Measurements from ENCODE around the gene ZSCAN2. TPM values are rescaled to one million over a fixed set of nuclear protein-coding genes. Genes with fewer than 3 reads are reported as not detected.
"Not testable (repeated sequence)": the region's sequence is repeated elsewhere in the genome, so short reads cannot be mapped to it uniquely, and the experiment has no call there.

Gene ZSCAN2
- polyA plus RNA-seq (ENCODE audit: insufficient read length): 14.0 TPM

DNA sequence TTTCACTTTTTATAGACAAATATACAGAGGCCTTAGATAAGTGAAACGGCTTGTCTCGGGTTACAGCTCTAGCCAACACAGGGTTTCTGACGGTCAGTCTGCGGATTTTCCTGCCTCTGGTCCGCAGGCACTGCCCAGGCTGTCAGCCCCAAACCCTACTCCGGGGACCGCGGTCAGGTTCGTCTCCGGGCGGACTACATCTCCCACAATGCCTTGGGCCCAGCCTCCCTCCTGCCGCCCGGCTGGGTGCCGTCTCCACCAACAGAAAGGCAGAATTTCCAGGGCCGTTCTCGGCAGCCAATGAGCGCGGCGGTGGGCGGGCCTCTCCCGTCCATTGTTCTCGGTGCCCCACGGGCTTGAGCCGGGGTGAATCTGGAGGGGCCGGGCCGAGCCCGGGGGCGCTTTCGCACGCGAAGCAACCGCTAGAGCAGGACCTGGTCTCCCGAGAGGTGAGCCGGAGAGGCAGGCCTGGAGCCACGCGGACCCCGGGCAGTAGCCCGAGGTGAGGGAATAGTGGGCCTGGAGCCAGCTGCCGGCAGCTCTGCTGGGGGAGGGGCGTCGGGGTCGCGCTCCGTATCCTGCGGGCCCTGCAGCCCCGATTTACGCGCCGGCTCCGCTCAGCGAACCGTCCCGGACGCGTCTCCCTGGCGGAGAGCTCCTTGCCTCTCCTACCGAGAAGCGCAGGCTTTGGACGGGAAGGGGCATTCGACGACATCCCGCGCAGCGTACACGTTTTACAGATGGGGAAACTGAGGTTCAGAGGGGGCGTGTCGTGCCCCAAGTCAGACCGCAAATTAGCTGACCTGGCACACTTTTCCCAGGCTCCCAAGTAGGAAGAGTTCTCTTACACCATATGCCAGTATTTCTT lies at the start of gene ZSCAN2:
ZSCAN2 (plus strand) TSS at position 323 of the 868 bp plus-strand sequence. CDS start 2,919 bp downstream, outside the sequence.
- peak; percentile 96 for DNase-seq

DNA sequence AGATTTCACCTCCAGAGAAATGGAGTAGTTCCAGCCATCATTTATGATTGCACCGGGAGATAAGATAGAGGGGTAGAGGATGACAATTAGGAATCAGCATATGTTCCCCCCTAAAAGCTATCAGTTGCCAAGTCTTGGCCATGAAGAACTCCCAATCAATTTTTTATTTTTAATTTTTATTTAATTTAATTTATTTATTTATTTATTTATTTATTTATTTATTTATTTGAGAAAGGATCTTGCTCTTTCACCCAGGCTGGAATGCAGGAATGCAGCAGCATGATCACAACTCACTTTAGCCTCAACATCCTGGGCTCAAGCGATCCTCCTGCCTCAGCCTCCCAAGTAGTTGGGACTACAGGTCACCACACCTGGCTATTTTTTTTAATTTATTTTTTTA lies 49.2 kb upstream of the ZSCAN2 start:
- DNase-seq: not testable (repeated sequence)

DNA sequence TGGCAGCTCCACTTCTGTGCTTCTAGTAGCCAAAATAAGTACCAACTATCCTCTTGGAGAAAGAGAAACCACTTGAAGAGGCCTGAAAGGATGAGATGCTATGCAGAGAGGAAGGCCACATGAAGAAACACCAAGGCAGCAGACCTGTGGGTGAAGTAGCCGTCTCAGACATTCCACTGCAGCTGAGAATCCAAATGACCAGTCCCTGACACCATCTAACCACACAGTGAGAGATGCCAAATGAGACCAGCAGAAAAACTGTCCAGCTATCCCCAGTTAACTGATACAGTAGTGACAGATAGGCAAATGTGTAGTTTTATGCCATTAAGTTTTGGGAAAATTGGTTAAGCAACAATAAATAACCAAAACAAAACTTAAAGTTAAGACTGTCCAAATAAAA lies 47.9 kb upstream of the ZSCAN2 start:
- DNase-seq: no peak

DNA sequence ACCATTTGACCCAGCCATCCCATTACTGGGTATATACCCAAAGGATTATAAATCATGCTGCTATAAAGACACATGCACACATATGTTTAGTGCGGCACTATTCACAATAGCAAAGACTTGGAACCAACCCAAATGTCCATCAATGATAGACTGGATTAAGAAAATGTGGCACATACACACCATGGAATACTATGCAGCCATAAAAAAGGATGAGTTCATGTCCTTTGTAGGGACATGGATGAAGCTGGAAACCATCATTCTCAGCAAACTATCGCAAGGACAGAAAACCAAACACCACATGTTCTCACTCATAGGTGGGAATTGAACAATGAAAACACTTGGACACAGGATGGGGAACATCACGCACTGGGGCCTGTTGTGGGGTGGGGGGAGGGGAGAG lies 44.1 kb upstream of the ZSCAN2 start:
- DNase-seq: not testable (repeated sequence)

DNA sequence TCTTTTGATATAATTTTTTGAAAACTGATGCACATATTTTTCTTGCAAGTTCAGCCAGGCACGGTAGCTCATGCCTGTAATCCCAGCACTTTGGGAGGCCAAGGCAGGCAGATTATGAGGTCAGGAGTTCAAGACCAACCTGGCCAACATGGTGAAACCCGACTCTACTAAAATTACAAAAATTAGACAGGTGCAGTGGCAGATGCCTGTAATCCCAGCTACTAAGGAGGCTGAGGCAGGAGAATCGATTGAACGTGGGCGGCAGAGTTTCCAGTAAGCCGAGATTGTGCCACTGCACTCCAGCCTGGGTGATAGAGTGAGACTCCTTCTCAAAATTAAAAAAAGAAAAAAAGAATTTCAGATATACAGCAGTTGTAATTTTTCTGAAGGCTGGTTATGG lies 32.8 kb upstream of the ZSCAN2 start:
- DNase-seq: not testable (repeated sequence)

DNA sequence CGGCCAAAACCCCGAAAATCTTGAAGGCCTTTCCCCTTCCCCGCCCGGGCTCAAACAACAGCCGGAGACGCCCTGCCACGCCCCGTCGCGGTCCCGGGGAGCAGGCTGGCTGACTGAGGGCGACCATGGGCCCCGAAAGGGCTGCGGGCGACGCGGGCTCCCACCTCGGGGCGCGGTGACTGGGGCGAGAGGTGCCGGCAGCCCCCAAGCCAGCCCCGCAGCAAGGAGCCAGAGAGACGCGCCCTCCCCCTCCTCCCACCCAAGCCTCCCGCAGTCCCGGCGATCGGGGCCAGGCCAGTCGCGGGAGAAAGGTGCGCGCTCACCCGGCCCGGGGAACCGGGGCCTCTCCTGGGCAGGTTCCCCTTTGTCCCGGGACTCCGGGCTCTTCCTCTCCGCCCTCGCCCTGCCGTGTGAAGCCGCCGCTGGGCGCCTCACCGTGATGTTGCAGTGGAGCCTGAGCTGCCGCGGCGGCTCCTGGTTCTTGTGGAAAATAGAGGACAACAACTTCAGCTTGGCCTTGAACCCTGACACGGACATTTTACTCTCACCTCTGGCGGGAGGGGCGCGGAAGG lies 30.6 kb upstream of the ZSCAN2 start:
- peak; percentile 44 for DNase-seq

DNA sequence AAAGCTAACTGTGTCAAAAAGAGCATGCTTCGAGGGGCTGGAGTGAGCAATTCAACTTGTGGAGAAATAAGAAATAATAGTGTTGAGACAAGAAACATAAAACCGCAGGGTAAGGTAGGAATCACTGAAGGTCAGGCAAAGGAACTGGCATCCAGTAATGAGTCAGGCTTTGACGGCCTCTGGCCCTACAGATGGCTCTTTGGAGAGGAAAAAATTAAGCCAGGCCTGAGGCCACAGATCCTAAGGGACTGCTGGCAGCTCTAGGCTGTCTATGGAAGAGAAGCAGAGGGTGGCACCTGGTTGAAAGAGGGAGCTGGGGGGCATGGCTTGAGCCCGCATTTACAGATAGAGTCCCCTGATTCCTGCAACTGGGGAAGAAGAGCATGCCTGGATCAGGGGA lies 28.6 kb upstream of the ZSCAN2 start:
- no peak for DNase-seq

DNA sequence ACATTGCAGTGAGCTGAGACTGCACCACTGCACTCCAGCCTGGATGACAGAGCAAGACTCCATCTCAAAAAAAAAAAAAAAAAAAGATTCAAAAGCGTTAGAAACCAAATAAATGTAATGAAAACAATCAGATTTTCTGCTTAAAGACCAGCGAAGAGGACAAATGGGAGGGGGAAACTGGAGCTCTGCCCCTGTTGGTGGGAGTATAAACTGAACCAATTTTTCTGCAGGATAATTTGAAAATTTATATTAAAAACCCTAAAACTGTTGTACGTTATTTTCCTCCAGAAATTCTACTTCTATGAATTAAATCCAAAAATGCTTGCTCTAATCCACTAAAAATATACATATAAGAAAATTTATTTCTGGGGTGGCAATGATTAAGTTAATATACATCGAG lies 25.3 kb upstream of the ZSCAN2 start:
- no peak for DNase-seq

DNA sequence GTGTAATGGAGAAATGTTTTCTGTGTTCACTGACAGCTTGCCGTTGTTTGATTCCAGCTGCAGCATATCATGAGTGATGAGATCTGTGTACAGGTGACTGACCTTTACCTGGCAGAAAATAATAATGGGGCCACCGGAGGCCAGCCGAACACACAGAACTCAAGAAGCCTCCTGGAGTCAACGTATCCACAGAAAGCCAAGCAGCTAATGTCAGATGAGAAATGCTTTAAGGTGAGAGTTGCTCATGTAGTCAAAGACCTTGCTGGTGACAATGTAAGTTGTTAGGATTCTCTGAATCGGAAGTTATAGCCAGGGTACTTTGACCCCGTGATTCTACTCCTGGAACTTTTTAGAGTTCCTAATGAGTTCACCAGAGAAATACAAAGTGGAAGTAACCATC lies 22.9 kb upstream of the ZSCAN2 start:
- DNase-seq: not testable (repeated sequence)

DNA sequence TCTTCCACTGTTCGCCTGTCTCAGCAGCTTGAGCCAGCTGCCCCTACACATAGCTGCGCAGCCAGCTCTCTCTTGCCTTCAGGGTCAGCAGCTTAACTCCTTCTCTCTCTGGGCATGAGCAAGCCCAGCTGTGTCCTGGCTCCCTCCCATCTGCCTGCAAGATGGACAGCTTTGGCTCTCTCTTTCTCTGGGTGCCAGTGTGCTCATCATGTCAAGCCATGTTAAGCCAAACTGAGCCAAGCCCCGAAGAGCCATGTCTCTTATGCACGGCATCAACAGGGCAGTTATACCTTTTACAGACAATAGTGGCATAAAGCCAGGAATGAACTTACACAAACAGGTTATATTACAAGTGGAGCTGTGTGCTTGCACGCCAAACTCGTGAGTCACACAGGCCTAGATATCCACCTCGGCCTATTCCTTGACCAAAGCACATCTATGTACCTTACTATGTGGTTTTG lies 21.5 kb upstream of the ZSCAN2 start:
- DNase-seq: not testable (repeated sequence)

DNA sequence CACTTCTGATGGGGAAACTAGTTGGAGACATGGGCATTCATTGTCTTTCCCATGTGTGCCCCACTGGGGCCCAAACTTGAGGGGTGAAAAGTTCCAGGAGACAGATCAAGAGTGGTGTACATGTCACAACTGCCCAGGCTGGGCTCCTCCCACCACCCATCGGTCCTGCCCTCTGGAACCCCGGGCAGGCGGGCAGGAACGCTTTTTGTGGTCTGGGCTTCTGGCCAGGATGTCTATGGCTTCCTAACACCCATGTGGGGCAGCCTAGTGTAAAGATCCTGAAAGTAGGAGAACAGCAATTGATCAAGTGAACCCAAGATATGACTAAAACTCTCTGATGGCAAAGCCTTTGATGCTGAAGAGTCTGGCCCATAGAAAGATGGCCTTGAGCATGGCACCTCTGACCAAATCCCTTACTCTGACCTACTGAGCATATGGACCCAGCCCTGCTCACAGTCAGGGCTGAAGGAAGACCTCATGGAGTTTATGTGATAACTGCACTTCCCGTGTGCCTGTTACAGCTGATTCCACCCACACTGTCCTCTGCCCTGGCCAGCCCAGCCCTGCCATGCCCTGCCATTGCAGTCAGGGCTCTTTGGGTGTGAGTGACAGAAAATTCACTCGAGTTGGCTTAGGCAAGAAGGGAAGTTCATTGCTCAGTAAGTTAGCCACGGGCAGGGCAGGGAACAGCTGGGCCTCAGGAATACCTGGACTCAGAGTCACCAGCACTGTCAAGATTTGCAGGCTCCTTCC lies 19.0 kb upstream of the ZSCAN2 start:
- not testable (repeated sequence) for DNase-seq

DNA sequence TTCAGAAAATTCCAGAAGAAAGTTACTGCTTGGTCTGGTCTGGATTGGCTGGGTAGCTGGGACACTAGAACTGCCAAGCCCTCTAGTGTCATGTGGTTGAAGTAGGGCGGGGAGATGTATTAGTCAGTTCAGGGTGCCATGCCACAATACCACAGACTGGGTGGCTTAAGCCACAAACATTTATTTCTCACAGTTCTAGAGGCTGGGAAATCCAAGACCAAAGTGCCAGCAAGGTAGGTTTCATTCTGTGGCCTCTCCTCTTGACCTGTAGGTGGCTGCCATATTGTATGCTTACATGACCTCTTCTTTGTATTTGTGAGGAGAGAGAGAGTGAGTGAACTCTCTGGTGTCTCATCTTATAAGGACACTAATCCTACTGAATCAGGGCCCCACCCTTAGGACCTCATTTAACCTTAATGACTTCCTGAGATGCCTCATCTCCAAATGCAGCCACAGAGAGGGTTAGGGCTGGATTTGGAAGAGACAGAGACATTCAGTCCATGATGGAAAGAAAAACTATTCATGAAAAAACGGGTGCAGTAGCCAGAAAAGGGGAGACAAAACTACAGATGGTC lies 18.1 kb upstream of the ZSCAN2 start:
- no peak for DNase-seq

DNA sequence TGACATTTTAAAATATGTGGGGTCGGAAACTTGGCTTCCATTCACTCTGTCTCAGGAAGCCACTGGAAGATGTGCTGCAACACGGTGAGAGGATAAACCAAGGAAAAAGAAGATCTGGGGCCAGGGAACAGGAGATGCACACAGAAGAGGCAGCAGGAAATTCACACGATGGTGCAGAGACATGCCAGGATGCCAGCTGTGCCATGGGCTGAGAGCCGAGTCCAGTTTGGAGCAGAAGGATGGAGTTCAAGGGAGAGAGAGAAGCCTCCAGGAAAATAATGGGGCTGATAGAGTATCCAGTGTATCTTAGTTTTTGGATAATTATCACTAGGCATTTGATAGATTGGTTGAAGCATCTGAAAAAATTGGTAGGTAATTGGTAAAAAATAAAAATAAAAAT lies 16.9 kb upstream of the ZSCAN2 start:
- DNase-seq: not testable (repeated sequence)

DNA sequence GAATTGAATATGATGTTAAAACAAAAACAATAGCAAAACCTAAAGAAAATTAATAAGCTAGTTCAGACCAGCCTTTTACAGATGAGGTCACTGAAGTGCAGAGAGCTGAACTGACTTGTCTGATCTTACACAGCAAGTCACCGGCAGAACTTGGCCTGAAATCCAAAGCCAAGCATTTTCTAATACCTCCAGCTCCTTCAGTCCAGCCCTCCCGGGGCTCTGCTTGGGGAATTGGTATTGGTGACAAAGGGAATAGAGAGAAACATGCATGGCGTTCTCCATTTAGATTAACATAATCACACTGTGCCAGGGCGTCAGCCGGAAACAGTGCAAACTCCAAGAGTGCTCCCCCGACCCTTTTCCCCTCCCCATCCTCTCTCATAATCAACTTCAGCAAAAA lies 14.1 kb upstream of the ZSCAN2 start:
- no peak for DNase-seq

DNA sequence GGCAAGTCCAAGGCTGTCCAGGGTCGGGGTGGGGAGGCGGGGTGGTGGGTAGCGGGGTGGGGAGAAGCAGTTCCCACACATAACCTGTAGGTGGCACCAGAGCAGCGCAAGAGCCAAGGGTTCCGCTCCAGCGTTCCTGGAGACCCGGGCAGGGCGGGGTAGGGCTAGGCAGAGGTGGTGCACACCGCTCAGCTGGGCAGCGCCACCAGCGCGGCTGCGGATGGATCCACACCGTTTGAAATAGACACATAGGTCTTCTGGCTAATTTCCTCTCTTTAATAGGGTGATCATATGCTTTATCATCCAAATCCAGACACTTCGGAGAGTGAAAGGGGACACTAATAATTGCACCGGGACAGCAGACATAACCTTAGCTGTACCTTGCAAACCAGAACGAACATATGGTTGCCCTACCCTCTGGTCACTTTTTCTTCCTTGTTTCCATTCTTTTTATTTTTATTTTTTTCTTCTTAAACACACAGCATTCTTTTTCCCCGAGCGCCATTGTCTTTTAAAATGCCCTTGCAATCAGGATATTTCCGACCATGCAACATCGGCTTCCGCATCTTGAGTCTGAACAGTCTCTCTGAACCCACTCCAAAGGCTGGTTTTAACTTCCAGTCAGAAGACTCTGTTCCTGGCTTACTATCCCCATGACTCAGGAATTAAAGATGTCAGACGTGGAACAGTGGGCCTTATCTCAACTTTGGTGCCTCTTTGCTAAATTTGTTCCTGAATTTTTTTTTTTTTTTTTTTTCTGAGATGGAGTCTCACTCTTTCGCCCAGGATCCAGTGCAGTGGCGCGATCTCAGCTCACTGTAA lies 12.5 kb upstream of the ZSCAN2 start:
- peak; percentile 79 for DNase-seq

DNA sequence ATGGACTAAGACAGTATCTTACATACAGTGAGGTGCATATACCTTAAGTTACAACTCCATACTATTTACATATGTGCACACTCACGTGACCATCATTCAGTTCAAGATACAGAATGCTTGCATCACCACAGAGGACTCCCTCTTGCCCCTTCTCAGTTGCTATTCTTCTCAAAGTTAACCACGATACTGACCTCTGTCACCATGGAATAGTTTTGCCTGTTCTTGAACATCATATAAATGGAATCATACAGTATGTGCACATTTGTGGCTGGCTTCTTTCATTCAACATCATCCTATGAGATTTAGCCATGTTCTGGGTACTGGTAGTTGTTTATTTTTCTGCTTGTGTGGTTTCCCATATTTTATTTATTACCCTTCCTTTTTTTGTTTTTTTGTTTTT lies 10.4 kb upstream of the ZSCAN2 start:
- DNase-seq: no peak

DNA sequence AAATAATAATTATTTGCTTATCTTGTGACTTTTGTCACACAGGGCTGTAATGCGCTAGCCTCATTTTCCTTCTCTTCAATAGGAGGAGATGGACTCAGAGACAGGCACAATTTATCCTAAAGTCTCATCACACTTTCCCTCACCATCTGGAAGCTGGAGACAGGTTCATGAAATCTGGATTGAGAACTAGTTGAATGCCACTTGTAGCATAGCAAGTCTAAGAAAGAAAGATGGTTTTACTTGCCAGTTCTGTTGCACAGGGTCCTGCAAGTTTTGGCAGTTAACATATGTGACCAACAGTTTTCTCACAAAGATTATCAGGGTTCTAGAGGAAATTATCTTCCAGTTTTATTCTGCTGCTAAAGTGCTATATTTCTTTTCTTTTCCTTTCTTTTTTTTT lies 9.0 kb upstream of the ZSCAN2 start:
- DNase-seq: no peak

DNA sequence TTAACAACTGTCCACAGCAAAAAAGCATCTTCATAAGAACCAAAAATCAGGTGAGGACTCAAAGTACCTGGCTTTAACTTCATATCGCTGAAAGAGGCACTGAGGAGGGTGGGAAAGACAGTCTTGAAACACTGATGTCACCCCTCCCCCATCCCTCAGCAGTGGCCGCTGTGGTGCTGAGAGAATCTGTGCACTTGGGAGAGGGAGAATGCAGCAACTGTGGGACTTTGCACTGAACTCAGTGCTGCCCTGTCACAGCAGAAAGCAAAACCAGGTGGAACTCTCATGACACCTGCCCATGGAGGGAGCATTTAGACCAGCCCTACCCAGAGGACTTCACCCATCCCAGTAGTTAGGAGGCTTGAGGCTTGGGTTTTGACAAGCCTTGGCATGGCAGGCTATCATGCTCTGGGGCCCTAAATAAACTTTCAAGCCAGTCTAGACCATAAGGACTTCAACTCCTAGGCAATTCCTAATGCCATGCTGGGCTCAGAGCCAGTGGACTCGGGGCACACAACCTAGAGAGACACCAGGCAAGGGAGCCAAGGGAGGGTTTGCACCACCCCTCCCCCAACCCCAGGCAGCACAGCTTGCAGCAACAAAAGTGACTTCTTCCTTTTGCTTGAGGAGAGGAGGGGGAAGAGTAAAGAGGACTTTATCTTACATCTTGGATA lies 6.1 kb upstream of the ZSCAN2 start:
- DNase-seq: no peak

DNA sequence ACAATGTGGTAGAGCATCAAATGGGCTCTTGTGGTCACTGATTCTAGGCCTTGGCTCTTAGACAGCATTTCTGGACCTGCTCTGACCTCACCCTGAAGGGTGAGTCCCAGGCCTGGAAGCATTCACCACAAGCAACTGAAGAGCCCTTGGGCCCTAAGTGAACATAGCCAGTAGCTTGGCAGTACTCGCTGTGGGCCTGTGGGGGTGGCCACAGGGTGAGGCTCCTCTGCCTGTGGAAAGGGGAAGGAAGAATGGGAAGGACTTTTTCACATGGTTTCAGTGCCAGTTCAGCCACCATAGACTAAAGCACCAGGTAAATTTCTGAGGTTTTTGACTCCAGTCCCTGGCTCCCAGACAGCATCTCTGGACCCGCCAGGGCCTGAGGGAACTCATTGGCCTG lies 5.1 kb upstream of the ZSCAN2 start:
- DNase-seq: no peak

DNA sequence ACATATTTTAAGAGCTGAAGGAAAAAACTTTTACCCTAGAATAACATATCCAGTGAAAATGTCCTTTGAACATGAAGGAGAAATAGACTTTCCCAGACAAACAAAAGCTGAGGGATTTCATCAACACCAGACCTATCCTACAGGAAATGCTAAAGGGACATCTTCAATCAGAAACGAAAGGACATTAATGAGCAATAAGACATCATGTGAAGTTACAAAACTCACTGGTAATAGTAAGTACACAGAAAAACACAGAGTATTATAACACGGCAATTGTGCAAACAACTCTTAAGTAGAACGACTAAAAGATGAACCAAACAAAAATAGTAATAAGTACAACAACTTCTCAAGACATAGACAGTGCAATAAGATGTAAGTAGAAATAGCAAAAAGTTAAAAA lies 3.5 kb upstream of the ZSCAN2 start:
- no peak for DNase-seq

DNA sequence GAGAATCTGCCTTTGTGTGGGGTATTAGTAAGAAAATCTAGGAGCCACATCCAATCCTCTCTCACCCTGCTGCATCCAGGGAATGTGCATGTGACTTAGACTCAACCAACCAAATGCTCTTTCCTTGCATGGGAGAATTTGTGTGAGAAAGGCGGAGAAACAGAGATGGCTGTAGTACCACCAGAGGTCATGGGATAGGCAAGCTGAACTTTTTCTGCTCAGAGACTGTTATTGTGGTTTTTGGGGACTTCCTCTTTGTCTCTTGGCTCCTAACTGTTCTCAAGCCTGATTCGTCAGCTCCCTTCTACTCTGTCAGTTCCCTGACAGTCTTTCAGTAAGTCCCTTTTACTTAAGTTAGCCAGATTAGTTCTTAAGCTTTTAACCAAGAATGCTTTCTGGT lies 2.6 kb upstream of the ZSCAN2 start:
- DNase-seq: no peak
